MM.1S (cell line): ENCODE results near the gene ZW10.

Source experiments
- DNase-seq: peaks from one replicate; pipeline ENCODE4 v3.0.0-alpha.2; 2015
- H2AFZ ChIP-seq: fragments of 300-600 bp; sonication (generic); 2 replicates; pipeline ENCODE4 v1.6.0; 2016; ENCODE audit warnings: antibody characterized with exemption, low read length
- H3F3A ChIP-seq: fragments of 300-600 bp; sonication (generic); 2 replicates; pipeline ENCODE4 v1.6.1; 2016; ENCODE audit warnings: mild to moderate bottlenecking, antibody characterized with exemption, low read length, moderate library complexity, mixed read lengths; ENCODE audit not compliant: insufficient read depth
- H3K27ac ChIP-seq: fragments of 300-600 bp; sonication (generic); 2 replicates; pipeline ENCODE4 v1.5.1; 2016; ENCODE audit warnings: mild to moderate bottlenecking, low read length
- H3K27me3 ChIP-seq: fragments of 300-600 bp; sonication (generic); replicated peaks from 2 replicates; pipeline ENCODE4 v1.6.0; 2016; ENCODE audit warnings: low read length; ENCODE audit not compliant: insufficient read depth
- H3K36me3 ChIP-seq: fragments of 300-600 bp; sonication (generic); replicated peaks from 2 replicates; pipeline ENCODE4 v1.6.1; 2016; ENCODE audit warnings: mild to moderate bottlenecking, low read length, mixed read lengths; ENCODE audit not compliant: insufficient read depth
- H3K4me1 ChIP-seq: fragments of 300-600 bp; sonication (generic); 2 replicates; pipeline ENCODE4 v1.6.1; 2016; ENCODE audit warnings: low read length, mixed read lengths
- H3K4me2 ChIP-seq: fragments of 300-600 bp; sonication (generic); 2 replicates; pipeline ENCODE4 v1.6.0; 2016; ENCODE audit warnings: low read depth, low read length
- H3K4me3 ChIP-seq: fragments of 300-600 bp; sonication (generic); 2 replicates; pipeline ENCODE4 v1.5.1; 2016; ENCODE audit warnings: low read length, mixed read lengths
- H3K79me2 ChIP-seq: fragments of 300-600 bp; sonication (generic); 2 replicates; pipeline ENCODE4 v1.6.1; 2016; ENCODE audit warnings: mixed run types, low read length, mixed read lengths
- H3K9ac ChIP-seq: fragments of 300-600 bp; sonication (generic); 2 replicates; pipeline ENCODE4 v1.6.1; 2016; ENCODE audit warnings: low read length, mixed read lengths
- H3K9me2 ChIP-seq: fragments of 300-600 bp; sonication (generic); replicated peaks from 2 replicates; pipeline ENCODE4 v1.6.1; 2016; ENCODE audit warnings: mild to moderate bottlenecking, low read length, mixed read lengths; ENCODE audit not compliant: insufficient read depth
- H3K9me3 ChIP-seq: fragments of 300-600 bp; sonication (generic); replicated peaks from 2 replicates; pipeline ENCODE4 v1.6.1; 2016; ENCODE audit warnings: mild to moderate bottlenecking, low read length, mixed read lengths; ENCODE audit not compliant: insufficient read depth
- H4K20me1 ChIP-seq: fragments of 300-600 bp; sonication (generic); 2 replicates; pipeline ENCODE4 v1.6.1; 2016; ENCODE audit warnings: mild to moderate bottlenecking, low read length, moderate library complexity, mixed read lengths; ENCODE audit not compliant: insufficient read depth
- EZH2 ChIP-seq: fragments of 300-600 bp; sonication (generic); optimal IDR thresholded peaks from 2 replicates; pipeline ENCODE3; 2017; ENCODE audit warnings: low read depth, mild to moderate bottlenecking, antibody characterized with exemption, low read length, mixed read lengths
- EZH2phosphoT487 ChIP-seq: fragments of 300-600 bp; sonication (generic); IDR thresholded peaks from 2 replicates; pipeline ENCODE4 v1.6.1; 2018; ENCODE audit warnings: antibody characterized with exemption, low read length
- TF ChIP-seq, protein P1 (sequence below): fragments of 300-600 bp; sonication (generic); IDR thresholded peaks from 2 replicates; pipeline ENCODE4 v1.5.1; 2016; ENCODE audit warnings: antibody characterized with exemption, low read length, mixed read lengths

ZW10 gene

DNA sequence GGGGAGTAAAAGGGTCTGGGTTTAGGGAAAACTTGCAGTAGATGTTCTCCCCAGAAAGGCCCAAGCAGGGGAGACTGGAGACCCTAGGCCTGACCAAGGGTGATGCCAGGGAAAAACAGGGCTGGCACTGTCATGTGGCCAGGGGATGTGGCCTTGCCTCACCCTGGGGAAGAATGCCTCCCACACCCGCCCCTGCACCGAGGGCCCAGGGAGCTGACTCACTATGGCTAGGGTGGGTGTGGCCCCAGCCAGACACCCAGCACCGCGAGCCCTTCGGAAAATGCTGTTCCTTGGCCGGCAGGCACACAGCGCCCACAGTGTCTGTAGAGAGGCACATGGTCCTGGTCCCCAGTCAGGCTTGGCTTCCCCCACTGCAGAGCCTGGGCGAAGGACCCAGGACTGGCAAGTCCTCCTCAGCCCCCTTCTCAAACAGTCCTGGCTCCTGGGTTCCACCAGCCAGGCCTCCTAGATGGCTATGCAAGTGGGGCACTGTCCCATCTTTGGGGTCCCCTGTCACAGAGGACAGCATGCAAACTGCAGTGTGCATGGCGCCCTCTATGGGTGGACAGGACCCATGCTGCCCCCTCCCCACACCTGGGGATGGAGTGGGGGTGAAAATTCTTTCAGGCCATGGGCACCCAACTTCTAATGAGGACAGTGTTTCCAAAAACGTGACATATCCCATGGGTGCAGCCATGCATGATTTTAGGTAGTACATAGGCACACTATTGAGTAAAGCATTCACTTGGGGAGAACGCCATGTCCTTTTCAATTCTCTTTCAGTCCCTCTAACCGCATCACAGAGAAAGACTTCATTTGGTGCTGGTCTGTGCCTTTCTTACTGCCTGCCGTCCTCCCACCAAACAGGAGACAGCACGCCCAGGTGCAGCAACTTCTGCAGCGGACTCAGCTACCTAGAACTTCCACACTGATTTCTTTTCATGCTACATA, 82.6 kb downstream of the ZW10 start:
- H3K9me2 ChIP-seq, result no peaks in the 10 kb centered on the region
- no peaks in the 10 kb centered on the region for H3F3A ChIP-seq
- H3K9ac ChIP-seq, result no peak overlapping the region
- no peak for TF ChIP-seq EZH2phosphoT487
- TF ChIP-seq, protein P1, sequence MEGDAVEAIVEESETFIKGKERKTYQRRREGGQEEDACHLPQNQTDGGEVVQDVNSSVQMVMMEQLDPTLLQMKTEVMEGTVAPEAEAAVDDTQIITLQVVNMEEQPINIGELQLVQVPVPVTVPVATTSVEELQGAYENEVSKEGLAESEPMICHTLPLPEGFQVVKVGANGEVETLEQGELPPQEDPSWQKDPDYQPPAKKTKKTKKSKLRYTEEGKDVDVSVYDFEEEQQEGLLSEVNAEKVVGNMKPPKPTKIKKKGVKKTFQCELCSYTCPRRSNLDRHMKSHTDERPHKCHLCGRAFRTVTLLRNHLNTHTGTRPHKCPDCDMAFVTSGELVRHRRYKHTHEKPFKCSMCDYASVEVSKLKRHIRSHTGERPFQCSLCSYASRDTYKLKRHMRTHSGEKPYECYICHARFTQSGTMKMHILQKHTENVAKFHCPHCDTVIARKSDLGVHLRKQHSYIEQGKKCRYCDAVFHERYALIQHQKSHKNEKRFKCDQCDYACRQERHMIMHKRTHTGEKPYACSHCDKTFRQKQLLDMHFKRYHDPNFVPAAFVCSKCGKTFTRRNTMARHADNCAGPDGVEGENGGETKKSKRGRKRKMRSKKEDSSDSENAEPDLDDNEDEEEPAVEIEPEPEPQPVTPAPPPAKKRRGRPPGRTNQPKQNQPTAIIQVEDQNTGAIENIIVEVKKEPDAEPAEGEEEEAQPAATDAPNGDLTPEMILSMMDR, result peak; percentile 41
- no peak overlapping the region for H3K27ac ChIP-seq
- H3K4me1 ChIP-seq, result no peaks in the 10 kb centered on the region
- H2AFZ ChIP-seq, result no peak overlapping the region
- no peak for DNase-seq
- H3K27me3 ChIP-seq, result no peaks in the 10 kb centered on the region
- no peak overlapping the region for H3K4me2 ChIP-seq
- H3K4me3 ChIP-seq, result no peak overlapping the region
- no peaks in the 10 kb centered on the region for H3K36me3 ChIP-seq
- no peaks in the 10 kb centered on the region for H3K9me3 ChIP-seq
- no peaks in the 10 kb centered on the region for H4K20me1 ChIP-seq
- no peaks in the 10 kb centered on the region for H3K79me2 ChIP-seq

DNA sequence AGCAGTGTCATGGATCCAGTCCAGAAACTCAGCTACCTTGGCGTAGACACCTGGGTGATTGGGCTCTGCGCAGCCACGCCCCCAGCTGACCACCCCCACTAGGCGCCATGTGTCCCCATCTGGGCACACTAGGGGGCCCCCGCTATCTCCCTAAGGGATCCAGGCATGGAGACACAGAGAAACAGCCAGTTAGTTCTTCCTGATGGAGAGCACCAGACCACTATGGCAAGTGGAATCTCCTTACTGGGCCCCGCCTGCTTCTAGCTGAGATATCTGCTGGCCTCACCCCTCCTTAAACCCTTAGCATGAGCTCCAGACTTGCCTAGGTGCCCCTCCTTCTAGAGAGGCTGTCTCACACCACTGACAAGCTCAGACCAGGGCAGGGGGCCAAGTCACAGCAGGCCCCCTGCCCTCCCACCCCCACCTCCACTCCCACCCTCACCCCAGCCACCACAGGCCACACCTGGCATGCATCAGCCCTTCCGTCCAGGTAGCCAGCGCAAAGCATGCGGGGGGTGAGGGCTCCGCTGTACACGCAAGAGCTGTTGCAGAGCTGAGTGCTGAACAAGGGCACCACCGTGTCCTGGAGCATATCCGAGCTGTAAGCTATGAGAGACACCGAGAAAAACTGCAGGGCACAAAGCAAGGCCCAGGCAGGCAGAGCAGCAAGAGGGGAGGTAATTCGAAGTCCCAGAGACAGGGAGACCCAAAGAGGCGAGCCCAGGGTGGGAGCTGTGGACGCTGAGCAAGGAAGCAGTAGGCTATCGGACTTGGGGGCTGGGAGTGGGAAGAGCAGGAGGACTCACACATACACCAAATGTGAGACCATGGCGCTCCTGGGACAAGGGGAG, 83.5 kb downstream of the ZW10 start:
- no peak overlapping the region for H3K27ac ChIP-seq

DNA sequence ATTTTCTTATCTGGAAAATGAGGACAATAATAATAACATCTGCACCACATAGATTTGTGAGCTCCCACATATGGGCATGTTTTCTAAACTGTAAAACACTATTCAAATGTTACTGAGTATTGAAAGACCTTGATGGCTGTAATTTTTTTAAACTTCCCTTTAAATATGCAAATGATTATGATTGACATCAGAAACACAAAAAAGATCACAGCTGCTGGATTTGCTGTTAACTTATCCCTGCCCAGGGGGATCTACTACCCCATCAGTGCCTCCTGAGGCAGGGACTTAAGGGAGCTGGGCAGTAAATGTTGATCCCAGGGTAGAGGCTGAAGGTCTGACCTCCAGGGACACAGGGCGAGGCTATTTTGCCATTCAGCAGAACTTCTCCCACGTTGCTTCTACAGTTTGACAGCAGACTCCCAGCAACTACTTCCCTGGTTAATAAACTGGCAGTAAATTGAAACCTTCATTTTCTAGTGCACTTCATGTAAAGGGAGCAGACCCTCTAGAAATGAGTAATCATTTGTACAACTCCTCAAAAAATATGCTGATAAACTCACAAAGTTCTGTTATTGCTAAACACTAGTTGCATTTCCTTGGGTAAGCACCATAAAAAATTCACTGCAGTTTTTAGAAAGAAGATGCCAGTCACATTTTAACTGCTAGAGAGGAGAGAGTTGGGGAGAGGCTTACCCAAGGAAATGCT, 87.7 kb downstream of the ZW10 start:
- H3K27ac ChIP-seq, result no peak overlapping the region
- no peak overlapping the region for H3K4me3 ChIP-seq
- H3F3A ChIP-seq, result no peaks in the 10 kb centered on the region
- no peaks in the 10 kb centered on the region for H3K36me3 ChIP-seq
- H3K4me2 ChIP-seq, result no peak overlapping the region
- TF ChIP-seq EZH2 (no peak), EZH2phosphoT487 (no peak)
- TF ChIP-seq, protein P1, result no peak
- DNase-seq, result no peak
- no peaks in the 10 kb centered on the region for H3K79me2 ChIP-seq
- no peaks in the 10 kb centered on the region for H3K27me3 ChIP-seq
- no peak overlapping the region for H2AFZ ChIP-seq
- H3K9me2 ChIP-seq, result no peaks in the 10 kb centered on the region
- H4K20me1 ChIP-seq, result no peaks in the 10 kb centered on the region
- no peak overlapping the region for H3K9ac ChIP-seq
- no peaks in the 10 kb centered on the region for H3K4me1 ChIP-seq
- H3K9me3 ChIP-seq, result no peaks in the 10 kb centered on the region

More for the DNA sequence above, 83.5 kb downstream of the ZW10 start:
- Histone ChIP-seq H3K9me2 (no peaks in the 10 kb centered on the region), H3F3A (no peaks in the 10 kb centered on the region), H4K20me1 (no peaks in the 10 kb centered on the region), H3K79me2 (no peaks in the 10 kb centered on the region), H3K4me2 (no peak overlapping the region), H3K27me3 (no peaks in the 10 kb centered on the region), H3K4me3 (no peak overlapping the region), H3K9me3 (no peaks in the 10 kb centered on the region), H3K4me1 (no peaks in the 10 kb centered on the region), H2AFZ (no peak overlapping the region), H3K36me3 (no peaks in the 10 kb centered on the region), H3K9ac (no peak overlapping the region)
- no peak for DNase-seq
- TF ChIP-seq EZH2phosphoT487 (no peak), EZH2 (no peak)
- TF ChIP-seq, protein P1, result no peak
